Activated CD4-positive, alpha-beta T cell treated with anti-CD3 and anti-CD28 coated beads, Interleukin-2, amount 50 U/mL, for 48 hours (primary cell): ENCODE data around the gene SMARCA1.

Source experiments
- DNase-seq, 2 experiments: peaks; one replicate each; pipeline ENCODE4 v3.0.0-alpha.2; 2020

Gene SMARCA1

DNA sequence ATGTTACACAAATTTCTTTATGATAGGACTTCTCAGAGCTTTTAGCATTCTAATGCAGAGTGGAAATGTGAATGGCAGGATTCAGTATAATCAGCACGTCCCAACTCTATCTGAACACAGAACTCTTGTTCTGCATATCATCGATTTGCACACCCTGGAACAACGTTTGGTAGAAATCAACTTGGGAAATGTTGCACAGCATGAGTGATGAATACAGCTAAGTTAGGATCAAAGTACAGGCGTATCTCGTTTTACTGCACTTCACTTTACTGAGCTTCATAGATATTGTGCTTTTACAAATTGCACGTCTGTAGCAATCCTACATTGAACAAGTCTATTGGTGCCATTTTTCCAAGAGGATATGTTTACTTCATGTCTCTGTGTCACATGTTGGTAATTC is 70.8 kb downstream of the SMARCA1 start:
- DNase-seq = no peak

DNA sequence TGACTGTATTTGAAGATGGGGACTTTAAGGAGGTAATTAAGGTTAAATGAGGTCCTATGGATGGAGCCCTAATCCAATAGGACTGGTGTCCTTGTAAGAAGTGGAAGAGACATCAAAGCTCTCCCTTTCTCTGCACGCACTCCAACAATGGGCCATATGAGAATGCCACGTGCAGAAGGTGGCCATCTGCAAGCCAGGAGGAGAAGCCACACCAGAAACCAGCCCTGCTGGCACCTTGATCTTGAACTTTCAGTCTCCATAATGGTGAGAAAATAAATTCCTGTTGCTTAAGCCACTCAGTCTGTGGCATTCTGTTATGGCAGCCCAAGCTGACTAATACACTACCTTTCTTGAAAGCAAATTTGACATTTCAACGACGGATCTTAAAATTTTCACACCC is 73.2 kb downstream of the SMARCA1 start:
- DNase-seq = no peak

DNA sequence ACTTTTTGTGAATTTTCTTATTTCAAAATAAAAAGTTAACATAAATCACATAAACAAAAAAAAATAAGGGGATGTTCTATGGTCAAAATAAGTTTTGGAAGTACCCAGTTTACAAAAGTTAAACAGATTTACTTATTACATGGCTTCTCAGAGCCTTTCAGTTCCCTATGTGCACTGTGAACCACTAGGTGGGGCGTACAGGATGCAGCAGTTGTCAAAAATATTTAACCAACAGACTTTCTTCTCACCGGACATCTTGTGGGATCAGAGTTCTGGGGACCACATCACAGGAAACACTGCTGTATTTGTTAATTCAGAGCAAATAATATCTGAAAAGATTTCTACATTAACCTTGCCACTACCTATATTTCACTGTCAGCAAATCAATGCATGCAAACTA is 74.1 kb downstream of the SMARCA1 start:
- no peak for DNase-seq

DNA sequence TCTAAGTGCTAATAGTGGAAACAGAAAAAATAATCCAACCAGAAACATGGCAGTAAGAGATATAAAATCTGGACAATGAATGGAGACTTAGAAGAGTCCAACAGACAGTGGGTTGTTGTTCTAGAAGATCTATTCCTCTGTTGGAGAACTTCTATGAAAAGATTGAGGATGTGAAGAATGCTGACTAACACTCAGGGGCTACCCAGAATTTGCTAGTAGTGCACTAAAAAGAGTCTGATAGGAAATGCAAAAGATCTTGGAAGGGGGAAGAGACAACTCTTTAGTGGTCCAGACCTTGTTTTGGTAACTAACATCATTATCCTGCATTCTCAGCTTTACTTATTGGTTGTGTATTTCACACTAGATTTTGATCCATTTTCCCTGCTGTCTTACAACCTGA is 77.9 kb downstream of the SMARCA1 start:
- no peak for DNase-seq

DNA sequence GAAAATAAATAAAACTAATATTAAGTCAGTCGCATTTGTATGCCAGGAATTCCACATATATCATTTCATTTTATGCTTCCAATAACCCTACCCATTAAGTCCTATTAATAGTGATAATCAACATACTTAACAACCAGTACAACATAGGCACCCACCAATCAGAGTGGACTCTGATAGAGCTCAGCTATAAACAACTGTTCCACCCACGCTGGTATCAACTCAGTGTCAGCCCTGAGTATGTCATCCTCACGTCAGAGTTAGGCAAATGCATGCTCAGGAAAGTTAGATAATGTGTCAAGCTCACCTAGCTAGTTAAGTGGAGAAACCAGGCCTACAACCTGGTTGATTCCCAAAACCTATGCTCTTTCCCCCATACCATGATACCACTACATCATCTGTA is 89.3 kb downstream of the SMARCA1 start:
- no peak for DNase-seq

DNA sequence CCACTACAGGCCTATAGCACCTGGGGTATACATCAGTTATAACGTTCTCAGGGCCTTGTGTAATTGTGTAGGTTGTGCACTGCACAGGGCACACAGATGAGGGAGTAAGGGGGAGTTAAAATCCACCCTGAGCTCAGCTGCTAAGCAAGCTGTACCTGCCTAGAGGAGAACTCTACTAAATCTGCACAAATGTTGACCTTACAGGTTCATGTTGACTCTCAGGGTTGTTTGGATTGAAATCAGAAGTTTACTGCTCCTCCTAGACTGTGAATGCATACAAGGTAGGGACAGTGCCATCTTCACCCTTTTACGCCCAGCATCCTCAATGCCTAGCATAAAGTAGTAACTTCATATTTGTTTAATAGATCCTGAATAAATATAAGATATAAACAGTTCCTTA is 89.8 kb downstream of the SMARCA1 start:
- no peak for DNase-seq

DNA sequence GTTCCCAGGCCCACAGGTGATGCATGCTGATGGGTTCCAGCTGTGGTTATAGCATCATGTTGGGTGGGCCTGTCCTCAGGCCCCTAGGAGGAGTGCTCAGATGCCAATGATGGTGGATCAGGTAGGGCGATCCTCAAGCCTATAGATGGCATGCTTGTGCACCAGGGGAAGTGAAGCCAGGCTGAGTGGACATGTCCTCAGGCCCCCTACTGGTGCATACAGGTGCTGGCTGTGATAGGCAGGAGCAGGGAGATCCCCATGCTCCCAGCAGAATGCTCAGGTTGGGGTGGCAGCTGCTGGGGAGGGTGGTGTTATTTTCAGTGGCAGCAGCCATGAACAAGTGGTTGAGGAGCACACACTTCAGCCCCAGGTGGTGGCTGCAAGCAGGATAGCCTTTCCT is 96.0 kb downstream of the SMARCA1 start:
- DNase-seq = no peak

DNA sequence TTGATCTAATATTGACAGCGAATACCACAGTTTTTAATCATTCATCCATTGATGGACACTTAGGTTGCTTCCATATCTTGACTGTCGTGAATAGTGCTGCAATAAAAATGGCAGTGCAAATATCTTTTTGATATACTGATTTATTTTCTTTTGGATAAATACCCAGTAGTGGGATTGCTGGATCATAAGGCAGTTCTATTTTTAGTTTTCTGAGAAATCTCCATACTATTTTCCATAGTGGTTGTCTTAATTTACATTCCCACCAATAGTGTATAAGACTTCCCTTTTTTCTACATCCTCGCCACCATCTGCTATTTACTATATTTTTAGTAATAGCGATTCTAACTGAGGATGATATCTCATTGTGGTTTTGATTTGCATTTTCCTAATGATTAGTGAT is 100.1 kb downstream of the SMARCA1 start:
- no peak for DNase-seq

DNA sequence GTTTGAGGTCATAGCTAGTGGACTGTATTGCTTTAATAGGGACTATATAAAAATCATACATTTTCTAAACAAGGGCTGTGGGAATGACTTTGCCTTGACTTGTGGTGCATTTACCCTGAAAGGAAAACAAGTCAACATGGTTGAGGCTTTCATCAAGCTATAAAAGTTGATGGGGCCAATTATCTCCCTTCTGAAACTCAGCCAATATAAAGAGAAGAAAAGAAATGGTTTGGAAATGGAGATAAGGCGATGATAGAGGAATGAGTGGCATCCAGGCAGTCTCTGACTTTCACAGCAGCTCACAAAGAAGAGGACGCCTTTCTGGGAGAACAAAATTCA is 118.7 kb downstream of the SMARCA1 start:
- DNase-seq = no peak

DNA sequence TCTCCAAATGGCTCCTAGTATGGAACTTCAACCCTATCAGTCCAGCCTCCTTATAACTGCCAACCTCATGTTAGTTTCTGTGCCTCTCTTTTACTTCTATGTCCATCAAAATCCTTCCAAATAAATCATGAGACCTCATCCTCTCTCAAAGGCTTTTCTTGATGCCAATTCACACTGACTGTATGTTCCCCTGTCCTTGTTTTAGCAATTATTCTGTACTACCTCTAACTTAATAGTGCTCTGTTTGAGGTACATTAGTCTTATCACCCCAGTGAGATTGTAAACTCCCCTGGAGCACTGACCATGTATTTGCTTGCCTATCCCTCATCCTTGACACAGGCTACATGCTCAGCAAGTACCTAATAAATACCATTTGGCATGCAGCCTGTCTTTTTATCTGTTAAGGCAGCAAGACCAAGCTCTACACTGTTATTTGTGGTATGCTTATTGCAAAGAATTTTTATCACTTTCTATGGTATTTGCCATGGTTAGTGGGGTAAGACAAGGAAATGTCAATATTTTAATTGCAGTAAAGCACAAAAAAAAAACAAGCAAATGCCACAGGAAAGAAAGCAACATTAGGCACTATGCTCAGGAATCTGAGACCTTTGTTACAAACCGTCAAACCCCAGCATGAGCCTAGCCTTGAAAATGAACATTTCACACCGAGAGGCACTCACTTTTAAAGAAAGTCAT is 119.2 kb downstream of the SMARCA1 start:
- DNase-seq = no peak
